AG10803 (cell line): ENCODE measurements around the gene PKD1.

Source experiments
- DNase-seq: peaks from one replicate; pipeline ENCODE4 v3.0.0; 2010; ENCODE audit warnings: low read depth
- H3K4me3 ChIP-seq: 2 replicates; pipeline ENCODE4 v1.5.1; 2011; ENCODE audit warnings: mild to moderate bottlenecking, low read length, control low read depth
- CTCF ChIP-seq: conservative IDR thresholded peaks from 2 replicates; pipeline ENCODE4 v1.5.1; 2011; ENCODE audit warnings: mild to moderate bottlenecking, low read length, control low read depth, inconsistent platforms

PKD1 gene

GRCh38 chr16:2044541-2044940 lies 91.2 kb downstream of the PKD1 start:
- DNase-seq = no peak
- no peak for TF ChIP-seq CTCF

GRCh38 chr16:2043667-2044451 lies 91.8 kb downstream of the PKD1 start:
- no peak for DNase-seq
- no peak for TF ChIP-seq CTCF
- no peak overlapping the region for H3K4me3 ChIP-seq

More at GRCh38 chr16:2044541-2044940, 91.2 kb downstream of the PKD1 start:
- H3K4me3 ChIP-seq = no peak overlapping the region

- no peak for TF ChIP-seq CTCF
- no peak for DNase-seq
- H3K4me3 ChIP-seq = no peak overlapping the region
Observed at GRCh38 chr16:2042986-2043666, 92.6 kb downstream of the PKD1 start.

GRCh38 chr16:2042171-2042985 lies 93.3 kb downstream of the PKD1 start:
- H3K4me3 ChIP-seq = no peak overlapping the region

GRCh38 chr16:2040787-2041522 lies 94.7 kb downstream of the PKD1 start:
- H3K4me3 ChIP-seq = no peak overlapping the region
- TF ChIP-seq CTCF = no peak
- no peak for DNase-seq

More at GRCh38 chr16:2042171-2042985, 93.3 kb downstream of the PKD1 start:
- TF ChIP-seq CTCF = no peak
- no peak for DNase-seq

- no peak for TF ChIP-seq CTCF
- H3K4me3 ChIP-seq = no peak overlapping the region
Observed at GRCh38 chr16:2040041-2040786, 95.5 kb downstream of the PKD1 start.

More at GRCh38 chr16:2040041-2040786, 95.5 kb downstream of the PKD1 start:
- no peak for DNase-seq
